ENCODE measurements around the gene GNB1L.

Gene GNB1L

DNA sequence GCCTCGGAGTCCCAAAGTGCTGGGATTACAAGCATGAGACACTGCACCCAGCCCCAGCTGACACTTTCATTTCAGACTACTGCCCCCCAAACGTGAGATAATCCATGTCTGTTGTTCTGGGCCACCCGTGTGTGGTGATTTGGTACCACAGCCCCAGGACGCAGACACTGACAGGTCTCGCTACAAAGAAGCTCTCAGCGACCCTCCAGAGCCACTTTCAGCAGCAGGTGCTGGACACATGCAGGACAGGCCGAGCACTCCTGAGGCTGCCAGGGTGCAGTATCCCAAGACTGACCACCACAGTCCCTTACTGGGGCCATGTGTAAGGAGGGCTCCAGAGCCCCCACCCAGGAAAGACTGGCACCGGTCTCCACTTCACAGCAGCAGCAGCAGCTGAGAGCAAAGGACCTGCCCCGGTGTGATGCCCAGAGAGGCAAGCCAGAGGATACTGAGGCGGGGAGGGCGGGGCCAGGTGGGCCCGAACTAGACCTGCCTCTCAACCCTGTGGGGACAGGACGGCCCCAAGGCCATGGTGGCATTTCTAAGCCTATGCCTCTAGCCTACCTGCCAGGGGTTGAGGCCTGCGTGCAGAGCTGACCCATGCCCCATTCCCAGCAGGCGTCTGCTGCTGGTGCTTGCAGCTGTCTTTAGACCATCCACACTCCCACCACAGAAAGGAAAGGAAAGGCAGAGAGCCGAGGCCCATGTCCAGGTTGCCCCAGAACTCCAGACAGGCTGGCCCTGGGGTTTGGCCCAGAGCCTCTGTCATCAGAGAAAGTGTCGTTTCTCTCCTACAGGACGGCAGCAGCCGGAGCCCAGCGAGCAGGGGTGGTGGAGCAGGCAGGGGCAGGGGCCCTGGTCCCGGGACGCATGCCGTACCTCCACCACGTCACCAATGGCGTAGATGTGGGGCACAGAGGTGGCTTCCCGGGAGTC is 28.0 kb upstream of the GNB1L start:
- Histone ChIP-seq H3K4me3 (ENCODE audit: low read depth in 1 of 2, low read length in 1 of 2) (no peak overlapping the region), H3K27ac (no peak overlapping the region), H3K27me3 (no peaks in the 10 kb centered on the region), H3K4me1 (ENCODE audit: control insufficient read depth in 1 of 2, insufficient read depth in 1 of 2, low read depth in 1 of 2, low read length in 1 of 2) (peaks cover 23 to 26% of the 10 kb centered on the region in 2 experiments), H3K9me3 (no peaks in the 10 kb centered on the region), H3K36me3 (peaks cover 7% of the 10 kb centered on the region)
- no peak for TF ChIP-seq CTCF (IDR thresholded peaks at IDR 0.05)

GRCh38 chr22:19880786-19881569 is 26.3 kb upstream of the GNB1L start:
- Histone ChIP-seq H3K27ac (no peak overlapping the region), H3K4me3 (ENCODE audit: low read depth in 1 of 2, low read length in 1 of 2) (no peak overlapping the region), H3K9me3 (no peaks in the 10 kb centered on the region), H3K36me3 (peaks cover 13% of the 10 kb centered on the region), H3K27me3 (no peaks in the 10 kb centered on the region), H3K4me1 (ENCODE audit: control insufficient read depth in 1 of 2, insufficient read depth in 1 of 2, low read depth in 1 of 2, low read length in 1 of 2) (peaks cover 5 to 8% of the 10 kb centered on the region in 2 experiments)
- TF ChIP-seq CTCF (IDR thresholded peaks at IDR 0.05): no peak

GRCh38 chr22:19879992-19880785 is 25.5 kb upstream of the GNB1L start:
- H3K4me3 ChIP-seq (ENCODE audit: low read depth in 1 of 2, low read length in 1 of 2): no peak overlapping the region
- peaks cover 0 to under 1% of the 10 kb centered on the region in 2 experiments for H3K4me1 ChIP-seq (ENCODE audit: control insufficient read depth in 1 of 2, insufficient read depth in 1 of 2, low read depth in 1 of 2, low read length in 1 of 2)
- H3K27ac ChIP-seq: no peak overlapping the region
- peaks cover 19% of the 10 kb centered on the region for H3K36me3 ChIP-seq
- no peak for TF ChIP-seq CTCF (IDR thresholded peaks at IDR 0.05)
- H3K9me3 ChIP-seq: no peaks in the 10 kb centered on the region
- H3K27me3 ChIP-seq: no peaks in the 10 kb centered on the region

DNA sequence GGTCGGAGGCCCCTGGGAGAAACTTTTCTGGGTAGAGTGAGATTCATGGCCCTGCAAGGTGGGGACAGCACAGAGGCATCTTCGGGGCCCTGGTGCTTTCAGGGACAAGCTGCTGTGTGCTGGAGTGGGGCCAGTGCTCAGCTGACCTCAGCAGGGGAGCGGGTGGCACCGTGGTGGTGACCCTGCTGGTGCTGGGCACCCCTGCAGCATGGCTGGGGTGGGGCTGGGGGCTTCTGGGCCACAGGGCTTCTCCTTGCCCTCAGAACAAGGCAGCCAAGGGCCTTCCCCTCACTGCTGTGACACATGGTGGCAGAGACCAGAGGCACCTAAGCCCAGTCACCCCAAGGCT is 24.9 kb upstream of the GNB1L start:
- no peaks in the 10 kb centered on the region for H3K9me3 ChIP-seq
- no peak for TF ChIP-seq CTCF (IDR thresholded peaks at IDR 0.05)
- H3K4me3 ChIP-seq (ENCODE audit: low read depth in 1 of 2, low read length in 1 of 2): no peak overlapping the region
- no peaks in the 10 kb centered on the region for H3K27me3 ChIP-seq
- no peaks in the 10 kb centered on the region for H3K4me1 ChIP-seq (ENCODE audit: control insufficient read depth in 1 of 2, insufficient read depth in 1 of 2, low read depth in 1 of 2, low read length in 1 of 2)
- no peak overlapping the region for H3K27ac ChIP-seq
- H3K36me3 ChIP-seq: peaks cover 25% of the 10 kb centered on the region

- Histone ChIP-seq H3K4me1 (ENCODE audit: control insufficient read depth in 1 of 2, insufficient read depth in 1 of 2, low read depth in 1 of 2, low read length in 1 of 2) (no peaks in the 10 kb centered on the region), H3K9me3 (no peaks in the 10 kb centered on the region), H3K4me3 (ENCODE audit: low read depth in 1 of 2, low read length in 1 of 2) (no peak overlapping the region), H3K36me3 (peaks cover 29% of the 10 kb centered on the region), H3K27ac (no peak overlapping the region), H3K27me3 (no peaks in the 10 kb centered on the region)
- TF ChIP-seq CTCF (IDR thresholded peaks at IDR 0.05): no peak
These were observed 24.5 kb upstream of the GNB1L start for GRCh38 chr22:19879246-19879570.
